NOMO-1 (cell line): ENCODE measurements around the gene APOL4.
A peak's percentile ranks its signal among the peaks of the same experiment; 100 is the strongest.
"Not testable (repeated sequence)": the region's sequence is repeated elsewhere in the genome, so short reads cannot be mapped to it uniquely, and the experiment has no call there.

Experiments used
- DNase-seq, 2 experiments: peaks; one replicate each; lab custom pipeline; 2025; ENCODE audit not compliant: unreplicated experiment in 2 of 2; lab: John Stamatoyannopoulos, UW

Gene APOL4

GRCh38 chr22:36232715-36233401 lies 31.2 kb upstream of the APOL4 start:
- DNase-seq = peak in 1 of 2 experiments; percentile 22

DNA sequence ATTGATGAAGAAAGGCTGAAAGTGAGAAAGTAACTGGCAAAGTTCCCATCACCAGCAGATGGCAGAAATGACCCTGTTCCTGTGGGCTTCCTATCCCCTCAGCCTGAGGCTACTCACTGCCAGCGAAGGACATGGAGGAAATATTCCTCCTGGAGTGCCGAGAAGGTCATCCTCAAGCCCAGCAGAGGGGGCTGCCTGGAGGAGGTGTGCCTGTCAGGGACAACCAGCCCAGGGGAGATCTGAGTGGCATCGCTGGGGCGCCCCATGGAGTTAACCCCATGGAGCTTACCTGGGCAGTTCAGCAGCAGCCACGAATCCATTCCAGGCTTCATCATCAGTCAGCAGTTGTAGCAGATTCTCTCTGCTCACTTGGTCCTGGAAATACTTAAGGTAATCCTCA lies 29.4 kb upstream of the APOL4 start:
- DNase-seq = not testable (repeated sequence)

DNA sequence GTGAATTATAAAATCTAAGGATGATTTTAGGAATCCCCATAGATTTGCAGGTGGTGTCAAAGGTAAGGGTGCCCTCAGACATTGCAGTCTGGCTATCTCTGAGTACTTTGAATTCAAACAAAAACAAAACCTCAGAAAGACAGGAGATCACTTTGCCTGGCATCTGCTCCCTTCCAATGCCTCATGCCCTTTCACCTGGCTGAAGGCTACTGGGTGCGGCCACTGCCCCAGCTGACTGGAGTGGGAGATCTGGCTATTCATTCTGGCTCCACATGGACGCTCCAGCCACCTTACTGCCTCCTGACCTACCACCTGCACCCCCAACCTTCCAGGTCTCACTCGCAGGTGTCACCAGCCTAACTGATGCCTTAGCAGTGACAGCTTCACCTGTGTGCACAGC lies 28.0 kb upstream of the APOL4 start:
- DNase-seq = not testable (repeated sequence)

DNA sequence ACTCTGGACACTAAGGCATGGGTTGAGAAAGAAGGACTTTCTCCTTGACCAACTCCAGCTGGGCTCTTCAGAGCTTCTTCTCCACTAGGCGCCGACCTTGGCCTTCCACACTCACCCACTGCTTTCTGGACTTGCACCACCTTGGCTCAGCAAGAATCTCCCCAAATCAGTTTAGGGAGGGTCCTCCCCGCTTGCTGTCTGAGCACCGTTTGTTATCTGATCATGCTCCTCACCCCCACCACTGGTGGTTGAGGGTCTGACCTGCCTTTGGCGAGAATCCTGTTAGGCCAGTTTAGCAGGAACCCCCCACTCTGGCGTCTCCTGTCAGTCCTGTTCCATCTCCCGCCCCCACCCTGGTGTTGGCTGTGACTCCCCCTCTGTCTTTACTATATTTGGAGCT lies 27.3 kb upstream of the APOL4 start:
- no peak for DNase-seq

GRCh38 chr22:36228369-36228768 lies 26.8 kb upstream of the APOL4 start:
- DNase-seq = not testable (repeated sequence)

GRCh38 chr22:36227806-36228205 lies 26.2 kb upstream of the APOL4 start:
- no peak for DNase-seq

DNA sequence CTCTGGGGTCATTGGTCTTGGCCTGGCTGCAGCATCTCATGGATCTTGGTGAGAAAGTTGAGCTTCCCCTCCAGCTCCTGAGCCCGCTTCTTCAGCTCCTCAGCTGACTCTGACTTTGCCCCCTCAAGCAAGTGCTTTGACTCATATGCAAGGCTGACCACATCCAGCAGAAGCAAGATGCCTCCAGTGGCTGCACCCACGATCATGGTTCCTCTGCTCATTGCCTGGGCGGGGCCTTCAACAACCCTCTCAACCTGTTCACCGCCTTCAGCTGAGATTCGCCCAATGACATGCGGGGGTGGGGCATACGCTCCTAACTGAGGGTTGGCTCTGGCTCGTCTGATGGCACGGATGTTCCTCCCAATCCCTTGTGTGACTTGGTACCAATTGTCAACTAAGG lies 25.8 kb upstream of the APOL4 start:
- DNase-seq = no peak

DNA sequence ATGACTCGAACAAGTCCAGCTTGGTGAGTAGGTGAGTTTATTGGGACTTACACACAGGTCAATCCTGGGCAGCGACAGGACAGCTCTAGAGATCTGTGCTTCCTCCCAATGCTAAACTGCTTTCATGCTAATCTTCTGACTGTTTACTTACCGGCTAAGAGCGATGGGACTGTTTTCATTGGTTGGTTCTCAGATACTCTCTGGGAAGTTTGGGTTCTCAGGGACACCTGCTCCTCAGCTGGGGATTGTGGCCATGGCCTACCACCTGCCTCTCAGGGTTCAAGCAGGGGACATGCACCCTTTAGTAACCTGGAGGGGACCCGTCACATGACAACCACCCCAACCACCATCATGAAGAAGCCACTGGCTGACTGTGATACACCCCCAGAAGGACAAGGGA lies 24.6 kb upstream of the APOL4 start:
- DNase-seq = no peak

DNA sequence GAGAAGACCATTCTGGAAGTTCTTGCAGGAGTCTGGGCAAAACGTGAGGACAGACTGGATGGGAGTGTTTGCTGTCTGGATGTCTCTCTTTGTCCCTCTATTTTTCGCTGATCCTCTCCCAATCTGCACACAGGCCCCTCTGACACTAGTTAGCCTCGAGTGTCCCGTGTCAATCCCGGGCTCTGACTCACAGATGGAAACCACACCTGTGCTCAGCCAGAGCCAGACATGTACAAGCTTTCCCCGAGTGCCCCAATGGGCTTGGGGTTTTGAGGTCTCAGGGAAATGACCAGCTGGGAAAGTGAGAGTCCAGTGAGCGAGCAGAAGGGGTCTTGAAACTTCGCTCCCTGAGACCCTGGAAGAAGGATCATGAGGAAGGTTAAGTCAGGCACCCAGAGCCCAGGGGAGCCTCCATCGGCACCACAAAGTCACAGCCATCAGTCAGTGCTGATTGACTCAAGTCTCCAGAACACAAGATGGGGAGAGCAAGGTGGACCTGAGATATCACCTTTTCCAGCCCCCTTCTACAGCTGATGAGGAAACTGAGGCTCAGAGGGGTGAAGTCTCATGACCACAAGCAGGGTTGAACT lies 23.8 kb upstream of the APOL4 start:
- no peak for DNase-seq

- no peak for DNase-seq
Observed at GRCh38 chr22:36224245-36224644, 22.6 kb upstream of the APOL4 start.

DNA sequence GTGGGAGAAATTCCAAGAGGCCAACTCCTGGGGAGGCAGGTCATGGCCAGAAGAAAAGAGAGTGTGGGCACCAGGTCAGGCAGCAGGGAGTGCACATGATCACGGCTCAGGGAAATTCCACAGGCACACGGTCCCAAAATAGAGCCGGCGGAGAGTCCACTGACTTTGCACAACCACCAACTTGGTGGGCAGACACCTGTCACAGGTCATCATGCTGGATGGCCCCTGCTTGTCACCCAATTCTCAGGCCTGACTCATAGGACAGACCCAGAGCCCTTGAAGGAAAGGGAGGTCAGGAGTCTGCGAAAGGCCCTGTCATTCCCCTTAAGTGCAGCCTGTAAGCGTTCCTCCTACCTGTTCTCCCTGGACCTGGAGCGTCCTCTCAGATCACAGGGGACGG lies 21.9 kb upstream of the APOL4 start:
- no peak for DNase-seq

- DNase-seq = no peak
Observed at GRCh38 chr22:36222887-36223450, 21.4 kb upstream of the APOL4 start.

DNA sequence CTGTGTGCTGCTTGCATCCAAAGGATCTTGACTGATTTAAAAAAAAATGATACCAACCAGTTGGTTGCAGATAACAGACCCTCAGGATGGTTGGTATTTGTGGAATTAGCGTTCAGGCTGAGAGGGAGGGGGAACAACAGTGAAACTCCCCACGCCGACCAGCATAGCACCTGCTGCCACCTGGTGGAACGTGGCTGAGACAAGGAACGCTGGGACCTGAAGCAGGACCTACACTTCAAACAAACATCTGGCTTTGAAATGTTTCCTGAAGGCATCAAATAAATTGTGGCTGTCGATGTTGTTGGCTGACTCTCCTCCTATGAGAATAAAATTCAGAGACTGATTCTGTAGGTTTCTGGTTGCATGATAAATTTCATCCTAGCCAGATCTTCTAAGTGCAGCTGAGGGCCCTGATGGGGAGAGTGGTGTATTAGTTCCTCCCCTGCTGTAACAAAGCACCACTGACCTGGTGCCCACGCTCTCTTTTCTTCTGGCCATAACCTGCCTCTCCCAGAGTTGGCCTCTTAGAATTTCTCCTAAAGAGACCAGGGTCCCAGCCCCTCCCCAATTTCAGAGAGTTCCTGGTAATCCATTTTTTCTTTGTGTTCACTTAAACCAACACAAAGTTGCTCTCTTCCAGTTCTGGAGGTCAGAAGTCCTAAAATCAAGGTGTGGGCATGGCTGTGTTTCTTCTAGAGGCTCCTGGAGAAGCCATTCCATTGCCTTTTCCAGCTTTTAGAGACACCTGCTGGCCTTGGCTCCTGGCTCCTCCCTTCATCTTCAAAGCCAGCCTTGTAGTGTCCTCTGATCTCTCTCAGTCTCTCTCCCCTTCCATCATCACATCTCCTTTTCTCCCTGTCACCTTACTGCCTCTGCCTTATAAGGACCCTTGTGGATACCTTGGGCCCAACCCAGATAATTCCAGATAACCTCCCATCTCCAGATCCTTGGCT lies 20.5 kb upstream of the APOL4 start:
- no peak for DNase-seq

DNA sequence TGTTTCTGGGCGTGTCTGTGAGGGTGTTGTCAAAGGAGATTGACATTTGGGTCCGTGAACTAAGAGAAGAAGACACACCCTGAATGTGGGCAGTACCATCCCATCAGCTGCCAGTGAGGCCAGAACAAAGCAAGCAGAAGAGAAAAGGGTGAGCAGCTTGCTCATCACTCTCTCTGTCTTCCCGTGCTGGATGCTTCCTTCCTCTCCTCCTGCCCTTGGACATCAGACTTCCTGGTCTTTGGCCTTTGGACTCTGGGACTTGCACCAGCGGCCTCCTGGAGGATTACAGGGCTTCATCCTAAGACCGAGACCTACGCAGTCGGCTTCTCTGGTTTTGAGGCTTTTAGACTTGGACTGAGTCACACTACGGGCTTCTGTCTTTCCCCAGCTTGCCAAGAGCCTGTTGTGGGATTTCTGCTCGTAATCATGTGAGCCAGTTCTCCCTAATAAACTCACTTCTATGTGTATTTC lies 18.9 kb upstream of the APOL4 start:
- no peak for DNase-seq

DNA sequence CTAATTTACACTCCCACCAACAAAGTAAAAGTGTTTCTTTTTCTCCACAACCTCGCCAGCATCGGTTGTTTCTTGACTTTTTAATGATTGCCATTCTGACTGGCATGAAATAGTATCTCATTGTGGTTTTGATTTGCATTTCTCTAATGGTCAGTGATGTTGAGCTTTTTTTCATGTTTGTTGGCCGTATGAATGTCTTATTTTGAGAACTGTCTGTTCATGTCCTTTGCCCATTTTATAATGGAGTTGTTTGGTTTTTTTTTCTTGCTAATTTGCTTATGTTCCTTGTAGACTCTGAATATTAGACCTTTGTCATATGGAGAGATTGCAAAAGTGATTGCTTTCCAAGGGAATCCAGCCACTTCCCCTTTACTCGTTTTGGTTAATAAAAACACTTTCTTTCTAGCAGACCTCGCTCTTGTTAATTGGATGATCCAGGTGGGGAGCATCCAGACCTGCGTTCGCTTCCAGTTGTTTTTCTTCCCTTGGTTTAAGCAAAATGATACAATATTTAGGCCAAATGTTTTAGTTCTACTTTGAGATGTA lies 17.1 kb upstream of the APOL4 start:
- peak in 1 of 2 experiments; percentile 44 for DNase-seq

DNA sequence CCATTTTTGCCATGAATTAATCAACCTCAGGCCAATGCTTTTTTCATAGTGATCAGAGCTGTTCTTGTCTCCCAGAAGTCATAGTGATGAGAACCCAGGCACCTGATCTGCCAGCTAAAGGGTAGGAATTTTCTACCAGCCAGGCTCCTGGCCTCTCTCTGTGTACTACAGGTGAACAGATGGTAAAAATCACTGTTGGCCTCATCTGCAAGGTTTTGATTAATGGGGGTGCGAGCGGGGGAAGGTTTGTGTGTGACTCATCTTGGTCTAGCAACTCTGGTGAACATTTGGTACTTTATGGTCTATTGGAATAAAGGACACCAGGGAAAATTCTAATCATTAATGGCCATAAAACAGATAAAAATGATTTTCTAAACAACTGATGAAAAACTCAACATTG lies 14.4 kb upstream of the APOL4 start:
- DNase-seq = no peak

DNA sequence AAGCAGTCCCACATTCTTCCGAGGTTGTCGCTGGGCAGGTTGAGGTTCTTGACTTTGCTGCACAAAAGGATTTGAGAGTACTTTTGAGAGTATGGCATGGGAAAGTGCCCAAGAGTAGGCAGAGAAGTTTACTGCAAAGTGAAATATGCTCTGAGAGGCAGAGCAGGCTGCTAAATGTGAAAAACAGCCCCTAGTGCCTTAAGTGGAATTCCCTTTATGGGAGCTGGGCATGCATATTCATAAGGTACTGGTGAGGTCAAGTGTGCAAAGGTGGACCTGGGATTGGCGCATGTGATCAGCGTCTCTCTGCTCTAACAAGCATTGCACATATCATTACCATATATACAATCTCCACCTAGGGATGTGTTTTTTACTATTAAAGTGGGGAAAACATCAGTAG lies 12.0 kb upstream of the APOL4 start:
- DNase-seq = no peak

- peak; percentile 55 to 65 for DNase-seq
Observed at GRCh38 chr22:36212901-36213300, 11.3 kb upstream of the APOL4 start.

DNA sequence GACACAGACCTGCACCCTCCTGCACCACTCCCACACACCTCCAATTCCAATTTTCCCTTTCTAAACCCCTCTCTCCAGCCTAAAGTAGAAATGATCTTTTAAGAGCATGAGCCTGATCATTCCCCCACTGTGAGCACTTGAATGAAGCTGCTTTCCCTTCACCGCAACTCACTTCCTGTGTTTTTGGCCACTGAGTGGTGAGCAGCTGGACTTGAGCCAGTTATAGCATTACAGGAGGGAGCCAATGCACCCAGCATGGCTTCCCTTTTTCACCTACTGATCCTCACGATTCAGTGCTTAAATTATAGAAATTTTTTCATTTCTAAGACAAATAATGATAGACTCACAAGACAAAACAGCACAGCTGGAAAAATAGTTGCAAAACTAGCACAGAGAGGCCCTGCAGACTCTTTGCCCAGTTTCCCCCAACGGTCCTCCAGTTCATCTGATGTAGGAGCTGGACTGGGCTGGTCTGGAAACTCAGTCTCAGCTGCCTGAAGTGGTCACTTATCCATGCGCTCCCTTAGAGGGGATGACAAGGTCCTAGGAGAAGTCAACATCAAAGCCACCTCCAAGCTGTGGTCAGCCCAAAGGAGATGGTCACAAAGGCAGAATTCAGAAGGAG lies 9.7 kb upstream of the APOL4 start:
- DNase-seq = peak; percentile 13 to 57

DNA sequence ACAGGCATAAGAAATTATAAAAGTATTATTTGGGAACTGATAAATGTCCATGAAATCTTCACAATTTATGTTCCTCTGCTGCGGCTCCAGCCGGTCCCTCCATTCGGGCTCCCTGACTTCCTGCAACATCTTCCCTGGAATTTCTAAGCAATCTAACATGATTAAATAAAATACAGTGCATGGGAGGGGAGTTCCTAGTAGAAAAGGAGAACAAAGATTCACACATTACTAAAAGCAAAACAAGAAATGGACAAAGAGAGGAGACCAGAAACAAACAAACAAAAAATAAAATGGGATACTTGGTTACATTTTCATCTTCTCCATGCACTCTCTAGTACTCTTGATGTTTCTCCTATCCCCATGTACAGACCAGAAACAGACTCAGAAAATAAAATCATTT lies 8.6 kb upstream of the APOL4 start:
- no peak for DNase-seq
